Osteocyte (in vitro differentiated cells): Measurements from ENCODE around the gene KRTAP6-1. TPM values are rescaled to one million over a fixed set of nuclear protein-coding genes. Genes with fewer than 3 reads are reported as not detected.

ENCODE experiments used
- DNase-seq: peaks from one replicate; pipeline ENCODE4 v3.0.0; 2021; ENCODE audit warnings: mixed read lengths; ENCODE audit not compliant: unreplicated experiment; ENCODE audit errors: extremely low spot score
- H3K27ac Mint-ChIP-seq: one replicate; pipeline ENCODE4 v1.8.0; 2021; ENCODE audit warnings: mild to moderate bottlenecking, mixed read lengths; ENCODE audit not compliant: unreplicated experiment
- H3K27me3 Mint-ChIP-seq: one replicate; pipeline ENCODE4 v1.8.0; 2021; ENCODE audit warnings: mixed read lengths; ENCODE audit not compliant: unreplicated experiment
- H3K36me3 Mint-ChIP-seq: one replicate; pipeline ENCODE4 v1.8.0; 2021; ENCODE audit warnings: mixed read lengths; ENCODE audit not compliant: unreplicated experiment
- H3K4me1 Mint-ChIP-seq: one replicate; pipeline ENCODE4 v1.8.0; 2021; ENCODE audit warnings: mixed read lengths; ENCODE audit not compliant: unreplicated experiment
- H3K4me3 Mint-ChIP-seq: one replicate; pipeline ENCODE4 v1.8.0; 2021; ENCODE audit warnings: mild to moderate bottlenecking, moderate library complexity, mixed read lengths; ENCODE audit not compliant: unreplicated experiment
- H3K9me3 Mint-ChIP-seq: one replicate; pipeline ENCODE4 v1.8.0; 2021; ENCODE audit warnings: mixed read lengths; ENCODE audit not compliant: unreplicated experiment
- total RNA-seq: library from RNA; stranded (reverse); gene quantifications from 2 replicates; pipeline ENCODE4 v1.2.1, GENCODE V29; 2021
- TF ChIP-seq, protein P1 (sequence below): fragments of 200-600 bp; sonication (generic); IDR thresholded peaks from 2 replicates; pipeline ENCODE4 v1.5.0; 2021; ENCODE audit warnings: antibody characterized with exemption, mild to moderate bottlenecking, moderate library complexity

Gene KRTAP6-1
- total RNA-seq, 1 donor from 2014 or later, result not detected

DNA sequence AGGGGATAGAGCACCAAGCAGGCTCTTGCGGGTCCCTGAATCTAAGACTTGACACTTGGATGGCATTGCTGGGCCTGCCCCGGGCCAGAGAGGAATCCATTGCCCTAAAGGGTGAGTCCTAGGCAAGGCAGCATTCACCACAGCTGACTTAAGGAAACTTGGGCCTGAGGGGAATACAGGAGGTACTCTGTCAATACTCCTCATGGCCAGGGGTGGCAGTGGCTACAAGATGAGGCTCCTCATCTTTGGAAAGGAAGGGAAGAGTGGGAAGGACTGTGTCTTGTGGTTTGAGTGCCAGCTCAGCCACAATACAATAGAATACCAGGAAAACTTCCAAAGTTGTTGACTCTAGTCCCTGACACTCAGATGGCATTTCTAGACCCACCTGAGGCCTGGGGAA lies 7.8 kb downstream of the KRTAP6-1 start:
- TF ChIP-seq, protein P1, sequence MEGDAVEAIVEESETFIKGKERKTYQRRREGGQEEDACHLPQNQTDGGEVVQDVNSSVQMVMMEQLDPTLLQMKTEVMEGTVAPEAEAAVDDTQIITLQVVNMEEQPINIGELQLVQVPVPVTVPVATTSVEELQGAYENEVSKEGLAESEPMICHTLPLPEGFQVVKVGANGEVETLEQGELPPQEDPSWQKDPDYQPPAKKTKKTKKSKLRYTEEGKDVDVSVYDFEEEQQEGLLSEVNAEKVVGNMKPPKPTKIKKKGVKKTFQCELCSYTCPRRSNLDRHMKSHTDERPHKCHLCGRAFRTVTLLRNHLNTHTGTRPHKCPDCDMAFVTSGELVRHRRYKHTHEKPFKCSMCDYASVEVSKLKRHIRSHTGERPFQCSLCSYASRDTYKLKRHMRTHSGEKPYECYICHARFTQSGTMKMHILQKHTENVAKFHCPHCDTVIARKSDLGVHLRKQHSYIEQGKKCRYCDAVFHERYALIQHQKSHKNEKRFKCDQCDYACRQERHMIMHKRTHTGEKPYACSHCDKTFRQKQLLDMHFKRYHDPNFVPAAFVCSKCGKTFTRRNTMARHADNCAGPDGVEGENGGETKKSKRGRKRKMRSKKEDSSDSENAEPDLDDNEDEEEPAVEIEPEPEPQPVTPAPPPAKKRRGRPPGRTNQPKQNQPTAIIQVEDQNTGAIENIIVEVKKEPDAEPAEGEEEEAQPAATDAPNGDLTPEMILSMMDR, result no peak
- no peak for DNase-seq
- no peaks in the 10 kb centered on the region for H3K27me3 Mint-ChIP-seq
- no peaks in the 10 kb centered on the region for H3K4me1 Mint-ChIP-seq
- H3K27ac Mint-ChIP-seq, result no peak overlapping the region
- no peak overlapping the region for H3K4me3 Mint-ChIP-seq
- no peaks in the 10 kb centered on the region for H3K36me3 Mint-ChIP-seq
- peaks cover 7% of the 10 kb centered on the region for H3K9me3 Mint-ChIP-seq

DNA sequence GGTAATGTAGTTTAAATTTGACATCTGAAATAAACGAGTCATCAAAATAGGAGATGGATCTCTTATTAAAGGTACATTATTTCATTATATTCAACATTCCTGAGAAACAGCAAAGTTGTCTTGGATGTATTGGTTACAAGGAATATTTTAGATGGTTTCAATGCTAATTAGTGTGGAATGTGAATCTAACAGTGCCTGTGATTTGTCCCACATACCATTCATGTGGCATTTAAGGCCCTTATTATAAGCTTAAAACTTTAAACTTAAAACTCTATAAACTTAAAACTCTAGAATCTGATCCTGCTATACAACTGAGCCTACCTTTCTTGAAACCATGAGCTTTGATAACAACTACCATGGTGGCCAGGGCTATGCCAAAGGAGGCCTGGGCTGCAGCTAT lies 12.9 kb downstream of the KRTAP6-1 start, which contains the start of gene KRTAP22-1:
Gene KRTAP22-1 (plus strand): TSS at position 301 of the 400 bp plus-strand sequence.
- Mint-ChIP-seq H3K27ac (no peak within 1 kb of the TSS), H3K27me3 (no peaks in the 10 kb centered on the region), H3K36me3 (no peaks in the 10 kb centered on the region), H3K4me3 (no peak within 1 kb of the TSS), H3K4me1 (no peaks in the 10 kb centered on the region), H3K9me3 (peaks cover 5% of the 10 kb centered on the region)
- DNase-seq, result no peak
- TF ChIP-seq, protein P1, result no peak

DNA sequence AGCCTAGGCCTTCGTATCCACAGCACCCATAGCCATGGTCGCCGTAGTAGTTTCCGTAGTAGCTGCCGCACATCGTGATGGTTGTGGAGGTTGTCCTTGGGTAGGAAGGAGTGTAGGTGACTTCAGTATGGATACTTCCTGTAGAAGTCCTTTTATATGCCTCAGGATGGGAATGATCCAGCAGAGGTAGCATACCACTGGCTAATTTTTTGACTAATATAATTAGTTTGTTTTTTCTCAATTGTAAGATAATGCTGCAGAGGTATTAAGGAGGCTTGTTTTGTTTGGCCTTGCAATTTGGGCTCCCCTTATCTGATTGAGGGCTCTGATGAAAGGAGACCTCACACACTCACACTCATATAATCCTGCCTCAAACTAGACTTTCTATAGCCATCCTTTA lies 14.9 kb downstream of the KRTAP6-1 start, which contains the start of gene KRTAP6-2:
Gene KRTAP6-2 (minus strand): TSS at position 101 of the 400 bp plus-strand sequence. CDS start 28 bp downstream, at position 73.
- TF ChIP-seq, protein P1, result no peak
- DNase-seq, result no peak
- H3K27me3 Mint-ChIP-seq, result no peaks in the 10 kb centered on the region
- peaks cover 5% of the 10 kb centered on the region for H3K9me3 Mint-ChIP-seq
- H3K4me1 Mint-ChIP-seq, result no peaks in the 10 kb centered on the region
- no peak within 1 kb of the TSS for H3K4me3 Mint-ChIP-seq
- no peak within 1 kb of the TSS for H3K27ac Mint-ChIP-seq
- H3K36me3 Mint-ChIP-seq, result no peaks in the 10 kb centered on the region

DNA sequence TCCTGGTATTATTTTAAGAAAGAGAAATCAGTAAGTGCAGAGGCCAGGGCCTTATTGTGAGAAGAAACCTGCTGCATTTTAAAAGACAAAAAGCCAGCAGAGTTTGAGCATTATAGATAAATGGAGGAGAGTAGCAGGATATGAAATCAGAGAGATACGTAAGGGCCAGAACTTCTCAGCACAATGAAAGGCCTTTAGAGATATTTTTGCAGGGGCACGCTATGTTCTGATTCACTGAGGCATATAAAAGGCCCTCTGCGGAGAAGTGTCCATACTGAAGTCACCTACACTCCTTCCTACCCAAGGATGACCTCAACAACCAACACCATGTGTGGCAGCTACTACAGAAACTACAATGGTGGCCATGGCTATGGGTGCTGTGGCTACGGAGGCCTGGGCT lies 21.6 kb downstream of the KRTAP6-1 start, which contains the start of gene KRTAP6-3:
Gene KRTAP6-3 (plus strand): TSS at position 301 of the 400 bp plus-strand sequence. CDS start 6 bp downstream, at position 307.
- Mint-ChIP-seq H3K36me3 (no peaks in the 10 kb centered on the region), H3K9me3 (no peaks in the 10 kb centered on the region), H3K4me1 (no peaks in the 10 kb centered on the region), H3K27me3 (no peaks in the 10 kb centered on the region), H3K4me3 (no peak within 1 kb of the TSS), H3K27ac (no peak within 1 kb of the TSS)
- DNase-seq, result no peak
- TF ChIP-seq, protein P1, result no peak

DNA sequence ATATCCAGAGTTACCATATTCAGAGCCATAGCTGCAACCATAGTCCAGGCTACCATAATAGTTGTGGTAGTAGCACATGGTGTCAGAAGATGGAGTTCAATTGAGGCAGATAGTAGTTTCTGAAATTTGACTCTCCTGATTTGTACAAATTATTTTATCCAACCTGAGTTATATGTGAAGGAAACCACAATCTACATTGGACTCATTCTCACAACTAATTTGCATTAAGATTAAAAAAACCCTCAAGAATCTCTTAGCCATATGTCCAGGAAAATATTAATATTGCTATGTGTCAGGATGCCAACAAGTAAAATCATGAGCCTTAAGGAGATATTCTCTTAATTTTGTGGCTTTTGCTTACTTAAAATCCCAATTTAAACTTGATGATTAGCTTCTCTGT lies 23.4 kb downstream of the KRTAP6-1 start, which contains the start of gene KRTAP22-2:
Gene KRTAP22-2 (minus strand): TSS at position 101 of the 400 bp plus-strand sequence.
- Mint-ChIP-seq H3K36me3 (no peaks in the 10 kb centered on the region), H3K27ac (no peak within 1 kb of the TSS), H3K4me3 (no peak within 1 kb of the TSS), H3K27me3 (no peaks in the 10 kb centered on the region), H3K9me3 (no peaks in the 10 kb centered on the region), H3K4me1 (no peaks in the 10 kb centered on the region)
- TF ChIP-seq, protein P1, result no peak
- DNase-seq, result no peak
